Calu3 (cell line): ENCODE data around the gene CPEB4. TPM values are rescaled to one million over a fixed set of nuclear protein-coding genes. Genes with fewer than 3 reads are reported as not detected.

Source experiments
- BruUV-seq: library from RNA; stranded (reverse); fragments of 400-500 nt; replicated peaks from 2 replicates; lab custom pipeline; 2021; lab: Mats Ljungman, UMichigan
- CTCF ChIA-PET: fragments of 300-600 bp; sonication (Branson Sonifier 250); formaldehyde crosslinking; loops from one replicate; lab custom pipeline; 2022; ENCODE audit warnings: antibody characterized with exemption; lab: Charles Lee
- DNase-seq: peaks from one replicate; pipeline ENCODE4 v3.0.0; 2022
- H3K27ac Mint-ChIP-seq: one replicate; pipeline ENCODE4 v1.8.0; 2022; ENCODE audit warnings: mixed read lengths; ENCODE audit not compliant: unreplicated experiment
- H3K27me3 Mint-ChIP-seq: one replicate; pipeline ENCODE4 v1.8.0; 2022; ENCODE audit warnings: mixed read lengths; ENCODE audit not compliant: unreplicated experiment
- H3K36me3 Mint-ChIP-seq: one replicate; pipeline ENCODE4 v1.8.0; 2022; ENCODE audit warnings: mild to moderate bottlenecking, moderate library complexity, mixed read lengths; ENCODE audit not compliant: insufficient read depth, unreplicated experiment
- H3K4me1 Mint-ChIP-seq: one replicate; pipeline ENCODE4 v1.8.0; 2022; ENCODE audit warnings: mild to moderate bottlenecking, low read depth, mixed read lengths; ENCODE audit not compliant: unreplicated experiment
- H3K4me3 Mint-ChIP-seq: one replicate; pipeline ENCODE4 v1.8.0; 2022; ENCODE audit warnings: mild to moderate bottlenecking, low read depth, moderate library complexity, mixed read lengths; ENCODE audit not compliant: unreplicated experiment
- H3K9me3 Mint-ChIP-seq: one replicate; pipeline ENCODE4 v1.8.0; 2022; ENCODE audit warnings: low read depth, mixed read lengths; ENCODE audit not compliant: unreplicated experiment
- intact Hi-C: fragments of 100-400 bp; cut with micrococcal nuclease; formaldehyde crosslinking; loops from one replicate; pipeline ENCODE4 v1.10.0; 2022; ENCODE audit not compliant: unreplicated experiment
- total RNA-seq: library from RNA; stranded (reverse); gene quantifications from 2 replicates; pipeline ENCODE4 v1.2.3, GENCODE V29; 2022
- TF ChIP-seq, protein P1 (sequence below): fragments of 200-600 bp; IDR thresholded peaks from one replicate; pipeline ENCODE4 v1.8.0; 2022; ENCODE audit warnings: antibody characterized with exemption; ENCODE audit not compliant: unreplicated experiment

CPEB4 gene
- total RNA-seq, 1 experiment from 2014 or later: 30.8 TPM

DNA sequence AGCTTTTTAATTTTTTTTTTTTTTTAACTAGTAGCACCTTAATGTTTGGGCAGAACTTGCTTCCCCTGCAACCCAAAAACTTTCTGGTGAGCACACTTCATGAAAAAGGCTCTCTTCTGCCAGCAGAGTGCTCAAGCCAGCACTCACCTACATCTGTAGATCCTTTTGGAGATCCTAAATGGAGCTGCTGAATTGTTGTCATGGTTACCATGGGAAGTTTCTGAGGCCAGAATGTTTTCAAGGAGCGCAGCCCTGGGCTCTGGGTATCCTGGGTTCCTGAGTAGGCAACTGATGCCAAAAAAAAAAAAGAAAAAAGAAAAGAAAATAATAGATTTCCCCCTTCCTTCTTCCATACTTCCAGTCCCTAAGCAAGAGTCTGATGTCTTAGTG lies 3.1 kb upstream of the CPEB4 start:
- TF ChIP-seq, protein P1, sequence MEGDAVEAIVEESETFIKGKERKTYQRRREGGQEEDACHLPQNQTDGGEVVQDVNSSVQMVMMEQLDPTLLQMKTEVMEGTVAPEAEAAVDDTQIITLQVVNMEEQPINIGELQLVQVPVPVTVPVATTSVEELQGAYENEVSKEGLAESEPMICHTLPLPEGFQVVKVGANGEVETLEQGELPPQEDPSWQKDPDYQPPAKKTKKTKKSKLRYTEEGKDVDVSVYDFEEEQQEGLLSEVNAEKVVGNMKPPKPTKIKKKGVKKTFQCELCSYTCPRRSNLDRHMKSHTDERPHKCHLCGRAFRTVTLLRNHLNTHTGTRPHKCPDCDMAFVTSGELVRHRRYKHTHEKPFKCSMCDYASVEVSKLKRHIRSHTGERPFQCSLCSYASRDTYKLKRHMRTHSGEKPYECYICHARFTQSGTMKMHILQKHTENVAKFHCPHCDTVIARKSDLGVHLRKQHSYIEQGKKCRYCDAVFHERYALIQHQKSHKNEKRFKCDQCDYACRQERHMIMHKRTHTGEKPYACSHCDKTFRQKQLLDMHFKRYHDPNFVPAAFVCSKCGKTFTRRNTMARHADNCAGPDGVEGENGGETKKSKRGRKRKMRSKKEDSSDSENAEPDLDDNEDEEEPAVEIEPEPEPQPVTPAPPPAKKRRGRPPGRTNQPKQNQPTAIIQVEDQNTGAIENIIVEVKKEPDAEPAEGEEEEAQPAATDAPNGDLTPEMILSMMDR: no peak
- Mint-ChIP-seq H3K27ac (peak overlapping the region; percentile 49), H3K27me3 (no peaks in the 10 kb centered on the region), H3K9me3 (peaks cover 3% of the 10 kb centered on the region), H3K36me3 (peaks cover 31% of the 10 kb centered on the region), H3K4me1 (peaks cover 52% of the 10 kb centered on the region), H3K4me3 (no peak overlapping the region)
- BruUV-seq: no TSS peak
- intact Hi-C loops: loop anchor here (2.0 to 5.0 kb wide), 3 partner anchors 63 to 268 kb away; partner anchors contain the start of gene BOD1
- no peak for DNase-seq
- CTCF ChIA-PET: interaction anchor here (0.7 to 1.3 kb wide), 6 partner anchors 17 to 302 kb away, joined by 3 to 4 read pairs (median 3); no protein-coding TSS in a partner anchor

DNA sequence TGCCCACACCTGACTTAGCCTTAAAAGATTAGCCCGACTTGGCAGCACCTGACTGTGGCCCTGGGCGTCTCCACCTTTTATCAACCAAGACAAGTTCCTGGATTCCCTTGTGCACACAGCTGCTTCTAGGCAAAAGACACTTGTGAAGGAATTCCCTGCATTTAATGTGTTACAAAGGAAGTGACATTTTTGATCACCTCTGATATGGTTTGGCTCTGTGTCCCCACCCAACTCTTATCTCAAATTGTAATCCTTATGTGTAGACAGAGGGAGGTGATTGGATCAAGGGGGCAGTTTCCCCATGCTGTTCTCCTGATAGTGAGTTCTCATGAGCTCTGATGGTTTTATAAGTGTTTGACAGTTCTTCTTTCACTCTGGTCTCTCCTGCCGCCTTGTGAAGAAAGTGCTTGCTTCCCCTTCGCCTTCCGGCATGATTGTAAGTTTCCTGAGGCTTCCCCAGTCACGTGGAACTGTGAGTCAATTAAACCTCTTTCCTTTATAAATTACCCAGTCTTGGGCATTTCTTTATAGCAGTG lies 2.6 kb upstream of the CPEB4 start:
- CTCF ChIA-PET: interaction anchor here (1.2 to 1.3 kb wide), 3 partner anchors 18 to 94 kb away, joined by 3 to 4 read pairs (median 3); no protein-coding TSS in a partner anchor
- DNase-seq: no peak
- TF ChIP-seq, protein P1: no peak
- H3K4me1 Mint-ChIP-seq: peaks cover 57% of the 10 kb centered on the region
- no peak overlapping the region for H3K4me3 Mint-ChIP-seq
- peak overlapping the region; percentile 49 for H3K27ac Mint-ChIP-seq
- BruUV-seq: no TSS peak
- no peaks in the 10 kb centered on the region for H3K27me3 Mint-ChIP-seq
- H3K36me3 Mint-ChIP-seq: peaks cover 36% of the 10 kb centered on the region
- peaks cover 3% of the 10 kb centered on the region for H3K9me3 Mint-ChIP-seq
- intact Hi-C loops: loop anchor here (2.0 to 5.0 kb wide), 3 partner anchors 63 to 268 kb away; partner anchors contain the start of gene BOD1

DNA sequence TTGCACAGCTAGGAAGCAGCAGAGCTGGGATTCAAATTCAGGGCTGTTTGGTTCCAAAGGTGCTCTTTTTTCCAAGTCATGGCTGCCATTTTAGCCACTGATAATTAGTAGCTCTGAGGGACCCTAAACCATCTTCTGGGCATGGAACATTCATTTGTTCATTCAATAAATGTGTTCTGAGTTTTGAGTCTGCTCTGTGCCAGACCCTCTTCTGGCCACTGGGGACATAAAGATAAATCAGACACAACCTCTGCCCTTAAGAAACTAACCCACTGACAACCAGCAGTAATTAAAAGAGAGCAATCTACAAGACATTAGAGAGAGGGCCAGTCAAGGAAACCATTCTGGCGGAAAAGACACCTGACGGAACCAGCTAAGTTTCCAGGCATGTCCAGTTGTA lies 2.0 kb upstream of the CPEB4 start:
- H3K4me1 Mint-ChIP-seq: peaks cover 63% of the 10 kb centered on the region
- H3K36me3 Mint-ChIP-seq: peaks cover 42% of the 10 kb centered on the region
- intact Hi-C loops: loop anchor here (5.0 kb wide), 2 partner anchors 64 to 269 kb away; partner anchors contain the start of gene BOD1
- H3K4me3 Mint-ChIP-seq: no peak overlapping the region
- CTCF ChIA-PET: no interaction called here
- BruUV-seq: no TSS peak
- TF ChIP-seq, protein P1: no peak
- no peaks in the 10 kb centered on the region for H3K27me3 Mint-ChIP-seq
- no peak for DNase-seq
- H3K9me3 Mint-ChIP-seq: peaks cover 3% of the 10 kb centered on the region
- peak overlapping the region; percentile 49 for H3K27ac Mint-ChIP-seq

DNA sequence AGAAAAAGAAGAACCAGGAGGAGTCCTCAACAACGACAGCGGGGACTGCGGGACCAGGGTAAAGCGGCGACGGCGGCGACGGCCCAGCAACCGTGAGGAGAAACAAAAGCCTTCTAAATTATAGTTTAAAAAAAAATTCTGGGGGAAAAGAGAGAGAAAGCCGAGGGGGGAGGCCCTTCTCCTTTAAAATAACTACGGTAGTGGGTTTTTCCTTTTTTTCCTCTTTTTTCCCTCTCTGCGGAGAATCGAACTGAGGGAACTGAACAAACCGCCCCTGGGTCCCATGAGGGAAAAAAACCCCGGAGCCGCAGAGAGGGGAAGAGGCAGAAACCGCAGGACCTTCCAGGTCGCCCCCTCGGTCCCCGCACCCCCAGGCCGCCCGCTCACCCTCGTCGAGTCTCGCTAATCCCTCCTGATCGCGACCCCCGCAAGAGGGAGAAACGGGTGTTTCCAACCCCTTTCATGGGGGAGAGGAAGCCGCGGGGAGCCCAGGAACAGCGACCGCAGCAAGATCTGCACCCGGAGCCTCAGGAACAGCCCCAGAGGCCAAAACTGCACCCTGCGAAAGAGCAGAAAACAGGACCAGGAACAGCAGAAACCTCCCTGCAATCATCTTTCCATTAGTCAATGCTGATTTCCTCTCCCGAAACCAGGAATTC lies 453 bp downstream of the CPEB4 start:
- DNase-seq: peak; percentile 15
- Mint-ChIP-seq H3K4me3 (peak overlapping the region; percentile 90), H3K27me3 (no peaks in the 10 kb centered on the region), H3K9me3 (no peaks in the 10 kb centered on the region), H3K4me1 (peaks cover 77% of the 10 kb centered on the region), H3K27ac (peak overlapping the region; percentile 100), H3K36me3 (peaks cover 47% of the 10 kb centered on the region)
- CTCF ChIA-PET: interaction anchor here (0.8 to 1.5 kb wide), 12 partner anchors 9 to 259 kb away, joined by 3 to 5 read pairs (median 3); no protein-coding TSS in a partner anchor
- intact Hi-C loops: loop anchor here (2.0 to 5.0 kb wide), 3 partner anchors 30 to 271 kb away; partner anchors contain the start of gene BOD1
- TF ChIP-seq, protein P1: no peak
- BruUV-seq: TSS peak; percentile 47
